HFFc6 (cell line): ENCODE data around the gene RGS12. TPM values are rescaled to one million over a fixed set of nuclear protein-coding genes. Genes with fewer than 3 reads are reported as not detected.

Experiments used
- DNase-seq: peaks from one replicate; pipeline ENCODE4 v3.0.0-alpha.2; 2018
- H3K27ac Mint-ChIP-seq: 2 replicates; pipeline ENCODE4 v1.8.0; 2020; ENCODE audit warnings: mild to moderate bottlenecking, mixed read lengths
- H3K27me3 Mint-ChIP-seq: 2 replicates; pipeline ENCODE4 v1.8.0; 2021; ENCODE audit warnings: mild to moderate bottlenecking, moderate library complexity, mixed read lengths; ENCODE audit not compliant: insufficient read depth
- H3K36me3 Mint-ChIP-seq: 2 replicates; pipeline ENCODE4 v1.8.0; 2021; ENCODE audit warnings: low read depth, mixed read lengths
- H3K4me1 Mint-ChIP-seq: 2 replicates; pipeline ENCODE4 v1.8.0; 2020; ENCODE audit warnings: low read depth, mixed read lengths
- H3K4me3 Mint-ChIP-seq: 2 replicates; pipeline ENCODE4 v1.8.0; 2020; ENCODE audit warnings: mild to moderate bottlenecking, moderate library complexity, mixed read lengths
- H3K9me3 Mint-ChIP-seq: 2 replicates; pipeline ENCODE4 v1.8.0; 2020; ENCODE audit warnings: mild to moderate bottlenecking, mixed read lengths
- CTCF ChIP-seq: fragments of 200-600 bp; sonication (generic); IDR thresholded peaks from 2 replicates; pipeline ENCODE4 v1.5.0; 2021; ENCODE audit warnings: antibody characterized with exemption, mild to moderate bottlenecking
- total RNA-seq, 6 experiments: library from RNA; stranded (reverse); fragmentation: NEBNext Ultra II Directional; extraction: Animal tissue kit (Norgen Biotek cat#: 25700); gene quantifications; 2 replicates in 1 of 6; 3 replicates in 5 of 6; pipeline ENCODE4 v1.2.3, GENCODE V29; 2021

The RGS12 gene
- total RNA-seq, 6 experiments from 2014 or later: 8.5 to 15.2 (median 12.1) TPM

GRCh38 chr4:3263053-3263875 is 29.6 kb upstream of the RGS12 start:
- TF ChIP-seq CTCF: no peak

GRCh38 chr4:3263876-3264193 is 29.0 kb upstream of the RGS12 start:
- DNase-seq: no peak
- no peak overlapping the region for H3K27ac Mint-ChIP-seq

More at GRCh38 chr4:3263053-3263875, 29.6 kb upstream of the RGS12 start:
- no peak overlapping the region for H3K4me3 Mint-ChIP-seq
- H3K36me3 Mint-ChIP-seq: no peaks in the 10 kb centered on the region
- H3K4me1 Mint-ChIP-seq: no peaks in the 10 kb centered on the region; the same call in 1 of the 2 replicates
- DNase-seq: no peak
- no peak overlapping the region for H3K27ac Mint-ChIP-seq
- H3K27me3 Mint-ChIP-seq: peaks cover 25% of the 10 kb centered on the region
- no peaks in the 10 kb centered on the region for H3K9me3 Mint-ChIP-seq

GRCh38 chr4:3266076-3266475 is 26.7 kb upstream of the RGS12 start:
- Mint-ChIP-seq H3K9me3 (no peaks in the 10 kb centered on the region), H3K36me3 (no peaks in the 10 kb centered on the region), H3K27ac (no peak overlapping the region), H3K4me1 (no peaks in the 10 kb centered on the region), H3K4me3 (no peak overlapping the region), H3K27me3 (peaks cover 25% of the 10 kb centered on the region)
- TF ChIP-seq CTCF: no peak
- DNase-seq: no peak

More at GRCh38 chr4:3263876-3264193, 29.0 kb upstream of the RGS12 start:
- Mint-ChIP-seq H3K36me3 (no peaks in the 10 kb centered on the region), H3K9me3 (no peaks in the 10 kb centered on the region), H3K4me3 (no peak overlapping the region), H3K4me1 (no peaks in the 10 kb centered on the region), H3K27me3 (peaks cover 25% of the 10 kb centered on the region)
- TF ChIP-seq CTCF: no peak

- TF ChIP-seq CTCF: no peak
- no peak for DNase-seq
- no peaks in the 10 kb centered on the region for H3K9me3 Mint-ChIP-seq
- no peaks in the 10 kb centered on the region for H3K4me1 Mint-ChIP-seq
- H3K36me3 Mint-ChIP-seq: no peaks in the 10 kb centered on the region
- H3K27me3 Mint-ChIP-seq: peaks cover 33% of the 10 kb centered on the region
- no peak overlapping the region for H3K4me3 Mint-ChIP-seq
- H3K27ac Mint-ChIP-seq: no peak overlapping the region
Measured at GRCh38 chr4:3267576-3268394, 25.0 kb upstream of the RGS12 start.

GRCh38 chr4:3268395-3269104 is 24.3 kb upstream of the RGS12 start:
- H3K4me1 Mint-ChIP-seq: no peaks in the 10 kb centered on the region
- no peaks in the 10 kb centered on the region for H3K36me3 Mint-ChIP-seq
- peaks cover 30% of the 10 kb centered on the region for H3K27me3 Mint-ChIP-seq
- no peaks in the 10 kb centered on the region for H3K9me3 Mint-ChIP-seq
- H3K4me3 Mint-ChIP-seq: no peak overlapping the region
- no peak overlapping the region for H3K27ac Mint-ChIP-seq
- DNase-seq: no peak
- no peak for TF ChIP-seq CTCF
